Gastrocnemius medialis (tissue), 4 donors: ENCODE measurements around the gene MCUR1. TPM values are rescaled to one million over a fixed set of nuclear protein-coding genes. Genes with fewer than 3 reads are reported as not detected.

ENCODE experiments used
- ATAC-seq, 2 donors: fragments of 150-250 bp; one replicate each; pipeline ENCODE4 v1.9.1; 2016
- DNase-seq, 2 donors: peaks; one replicate each; pipeline ENCODE4 v3.0.0-alpha.2; 2019
- H3K27ac ChIP-seq, 4 donors: fragments of 200-600 bp; sonication (generic); 1 replicate in 1 of 4; 2 replicates in 3 of 4; pipeline ENCODE4 v1.5.1; 2016 to 2018; ENCODE audit warnings: mild to moderate bottlenecking in 2 of 4, moderate library complexity in 1 of 4
- H3K27me3 ChIP-seq, 3 donors: fragments of 200-600 bp; sonication (generic) in 2 of 3; 1 replicate in 1 of 3; 2 replicates in 2 of 3; pipeline versions ENCODE4 v1.5.1 to v1.6.0; 2016 to 2019; ENCODE audit warnings: mild to moderate bottlenecking in 1 of 3, moderate library complexity in 1 of 3
- H3K36me3 ChIP-seq, 2 donors: fragments of 200-600 bp; sonication (generic) in 1 of 2; one replicate each; pipeline ENCODE4 v1.5.1; 2017 to 2018
- H3K4me1 ChIP-seq, 2 donors: fragments of 200-600 bp; sonication (generic) in 1 of 2; one replicate each; pipeline ENCODE4 v1.5.1; 2016 to 2017; ENCODE audit warnings: mild to moderate bottlenecking in 2 of 2
- H3K4me3 ChIP-seq, 4 donors: fragments of 200-600 bp; sonication (generic) in 3 of 4; 1 replicate in 1 of 4; 2 replicates in 3 of 4; pipeline ENCODE4 v1.5.1; 2016 to 2019; ENCODE audit warnings: mild to moderate bottlenecking in 2 of 4
- H3K9me3 ChIP-seq, 3 donors: fragments of 200-600 bp; sonication (generic) in 2 of 3; 1 replicate in 1 of 3; 2 replicates in 2 of 3; pipeline ENCODE4 v1.5.1; 2016 to 2019
- CTCF ChIP-seq, 5 experiments: fragments of 450-650 bp in 3 of 5; fragments of 200-600 bp in 2 of 5; sonication (generic) in 2 of 5; IDR thresholded peaks in 4 of 5; conservative IDR thresholded peaks in 1 of 5; 1 replicate in 4 of 5; 2 replicates in 1 of 5; pipeline ENCODE4 v1.5.1; 2016 to 2019; ENCODE audit warnings: antibody characterized with exemption in 5 of 5, mild to moderate bottlenecking in 3 of 5, moderate library complexity in 3 of 5
- POLR2A ChIP-seq, 2 donors: fragments of 450-650 bp; IDR thresholded peaks; one replicate each; pipeline ENCODE4 v1.6.1; 2017; ENCODE audit warnings: antibody characterized with exemption in 2 of 2, mild to moderate bottlenecking in 2 of 2, moderate library complexity in 2 of 2
- in situ Hi-C, 4 donors: fragments of 200-750 bp; cut with MboI; loops; one replicate each; pipeline versions ENCODE4 v1.15.0 to v1.8.0; 2017; ENCODE audit warnings: low sequenced_read_pairs in 4 of 4
- intact Hi-C: fragments of 100-400 bp; cut with DNase I; formaldehyde crosslinking; loops from one replicate; pipeline ENCODE4 v1.15.1; 2023; ENCODE audit warnings: low total_unique reads
- total RNA-seq, 4 donors: library from RNA; depleted of rRNA; stranded (reverse); fragments of >200 nt; gene quantifications; one replicate each; pipeline versions ENCODE4 v1.1.0 to v1.2.3, GENCODE V29; 2016

The MCUR1 gene
- total RNA-seq, 4 donors from 2014 or later: 9.5 to 29.4 (median 18.1) TPM

- no peaks in the 10 kb centered on the region for H3K9me3 ChIP-seq
- ATAC-seq: peak; percentile 71 to 77
- H3K36me3 ChIP-seq: no peaks in the 10 kb centered on the region
- H3K27me3 ChIP-seq: no peaks in the 10 kb centered on the region
- peak; percentile 15 to 22 for DNase-seq
- H3K27ac ChIP-seq: peak overlapping the region in 1 of 4 donors; percentile 27
- intact Hi-C loops (no loop called here), in situ Hi-C loops (loop anchor here in 2 of 4 donors (10.0 to 25.0 kb wide), 2 partner anchors 123 to 146 kb away; partner anchors contain the start of gene NOL7 (in 1 of the 2))
- TF ChIP-seq CTCF (IDR thresholded peaks at IDR 0.05 in 4 of 5, conservative IDR thresholded peaks at IDR 0.05 in 1 of 5) (no peak), POLR2A (IDR thresholded peaks at IDR 0.05) (no peak)
- H3K4me1 ChIP-seq: no peaks in the 10 kb centered on the region
- no peak overlapping the region for H3K4me3 ChIP-seq
These were observed 53.8 kb downstream of the MCUR1 start for GRCh38 chr6:13760307-13761304.

GRCh38 chr6:13759025-13759424 lies 55.3 kb downstream of the MCUR1 start:
- Histone ChIP-seq H3K4me1 (no peaks in the 10 kb centered on the region), H3K4me3 (no peak overlapping the region), H3K36me3 (no peaks in the 10 kb centered on the region), H3K9me3 (no peaks in the 10 kb centered on the region), H3K27me3 (no peaks in the 10 kb centered on the region), H3K27ac (no peak overlapping the region)
- DNase-seq: no peak
- TF ChIP-seq CTCF (IDR thresholded peaks at IDR 0.05 in 4 of 5, conservative IDR thresholded peaks at IDR 0.05 in 1 of 5) (no peak), POLR2A (IDR thresholded peaks at IDR 0.05) (no peak)
- intact Hi-C loops: no loop called here
- in situ Hi-C loops: loop anchor here in 1 of 4 donors (25.0 kb wide), 1 partner anchor 122 kb away; no protein-coding TSS in a partner anchor
- ATAC-seq: no peak

- no peak overlapping the region for H3K27ac ChIP-seq
- intact Hi-C loops (no loop called here), in situ Hi-C loops (loop anchor here in 1 of 4 donors (25.0 kb wide), 1 partner anchor 117 kb away; no protein-coding TSS in a partner anchor)
- ATAC-seq (no peak), DNase-seq (no peak)
- no peaks in the 10 kb centered on the region for H3K4me1 ChIP-seq
- no peak for TF ChIP-seq POLR2A (IDR thresholded peaks at IDR 0.05)
- no peak for TF ChIP-seq CTCF (IDR thresholded peaks at IDR 0.05 in 4 of 5, conservative IDR thresholded peaks at IDR 0.05 in 1 of 5)
- no peaks in the 10 kb centered on the region for H3K9me3 ChIP-seq
- no peak overlapping the region for H3K4me3 ChIP-seq
- no peaks in the 10 kb centered on the region for H3K27me3 ChIP-seq
- no peaks in the 10 kb centered on the region for H3K36me3 ChIP-seq
These were observed 59.7 kb downstream of the MCUR1 start for GRCh38 chr6:13754644-13755043.

GRCh38 chr6:13743736-13744127 lies 70.6 kb downstream of the MCUR1 start:
- intact Hi-C loops (no loop called here), in situ Hi-C loops (no loop called here)
- no peaks in the 10 kb centered on the region for H3K9me3 ChIP-seq
- H3K27me3 ChIP-seq: no peaks in the 10 kb centered on the region
- H3K36me3 ChIP-seq: no peaks in the 10 kb centered on the region
- H3K4me1 ChIP-seq: no peaks in the 10 kb centered on the region
- TF ChIP-seq CTCF (IDR thresholded peaks at IDR 0.05 in 4 of 5, conservative IDR thresholded peaks at IDR 0.05 in 1 of 5): no peak
- no peak for TF ChIP-seq POLR2A (IDR thresholded peaks at IDR 0.05)
- no peak for ATAC-seq
- no peak overlapping the region for H3K4me3 ChIP-seq
- H3K27ac ChIP-seq: no peak overlapping the region
- DNase-seq: no peak
